Progenitor cell of endocrine pancreas (in vitro differentiated cells): ENCODE data around the gene FURIN. TPM values are rescaled to one million over a fixed set of nuclear protein-coding genes. Genes with fewer than 3 reads are reported as not detected.

Source experiments
- DNase-seq: peaks from one replicate; pipeline ENCODE4 v3.0.0; 2021; ENCODE audit warnings: low spot score; ENCODE audit not compliant: unreplicated experiment
- H3K27ac Mint-ChIP-seq: 2 replicates; pipeline ENCODE4 v1.8.0; 2021; ENCODE audit warnings: mild to moderate bottlenecking, moderate library complexity, mixed read lengths
- H3K27me3 Mint-ChIP-seq: 2 replicates; pipeline ENCODE4 v1.8.0; 2021; ENCODE audit warnings: mixed read lengths
- H3K36me3 Mint-ChIP-seq: 2 replicates; pipeline ENCODE4 v1.8.0; 2022; ENCODE audit warnings: mixed read lengths; ENCODE audit not compliant: insufficient read depth
- H3K4me1 Mint-ChIP-seq: 2 replicates; pipeline ENCODE4 v1.8.0; 2021; ENCODE audit warnings: low read depth, mixed read lengths
- H3K4me3 Mint-ChIP-seq: 2 replicates; pipeline ENCODE4 v1.8.0; 2021; ENCODE audit warnings: low read depth, mild to moderate bottlenecking, moderate library complexity, mixed read lengths
- H3K9me3 Mint-ChIP-seq: 2 replicates; pipeline ENCODE4 v1.8.0; 2021; ENCODE audit warnings: low read depth, mixed read lengths
- CTCF ChIP-seq: fragments of 200-600 bp; sonication (generic); IDR thresholded peaks from one replicate; pipeline ENCODE4 v1.5.0; 2021; ENCODE audit warnings: antibody characterized with exemption, mild to moderate bottlenecking; ENCODE audit not compliant: unreplicated experiment
- long read RNA-seq: library from polyadenylated mRNA; unstranded; transcript quantifications from one replicate; pipeline ENCODE4 v2.0.0, GENCODE V29; 2020
- total RNA-seq: library from RNA; stranded (reverse); gene quantifications from 2 replicates; pipeline ENCODE4 v1.2.1, GENCODE V29; 2021

Gene FURIN
- 64.1 and 64.8 TPM in 2 replicates for total RNA-seq
- long read RNA-seq, partial matches to known transcripts: 1 of 2 reads
- long read RNA-seq, other reads (novel, unspliced or antisense): 1 of 2 reads

- Mint-ChIP-seq H3K4me1 (peaks cover 57% of the 10 kb centered on the region), H3K27ac (peak within 1 kb of the TSS; percentile 88), H3K9me3 (no peaks in the 10 kb centered on the region), H3K36me3 (no peaks in the 10 kb centered on the region), H3K27me3 (peaks cover 7% of the 10 kb centered on the region), H3K4me3 (peak within 1 kb of the TSS; percentile 83)
- no peak for DNase-seq
- no peak for TF ChIP-seq CTCF
Observed at GRCh38 chr15:90868261-90868689, at the start of gene FURIN. FURIN (plus strand) TSS chr15:90868588; CDS start chr15:90875741, 7,153 bp downstream.

- no peak for TF ChIP-seq CTCF
- H3K27ac Mint-ChIP-seq: no peak overlapping the region
Observed at GRCh38 chr15:90819390-90819789, 49.0 kb upstream of the FURIN start.

GRCh38 chr15:90819850-90820249 is 48.5 kb upstream of the FURIN start:
- Mint-ChIP-seq H3K9me3 (peaks cover 3% of the 10 kb centered on the region), H3K36me3 (no peaks in the 10 kb centered on the region), H3K4me3 (no peak overlapping the region), H3K27me3 (peaks cover 5% of the 10 kb centered on the region), H3K4me1 (peaks cover 9% of the 10 kb centered on the region), H3K27ac (no peak overlapping the region)
- no peak for DNase-seq
- TF ChIP-seq CTCF: no peak

More at GRCh38 chr15:90819390-90819789, 49.0 kb upstream of the FURIN start:
- peaks cover 5% of the 10 kb centered on the region for H3K27me3 Mint-ChIP-seq
- H3K9me3 Mint-ChIP-seq: peaks cover 3% of the 10 kb centered on the region
- H3K36me3 Mint-ChIP-seq: no peaks in the 10 kb centered on the region
- no peak for DNase-seq
- H3K4me3 Mint-ChIP-seq: no peak overlapping the region
- peaks cover 6% of the 10 kb centered on the region for H3K4me1 Mint-ChIP-seq

- no peak overlapping the region for H3K27ac Mint-ChIP-seq
- DNase-seq: no peak
- no peak overlapping the region for H3K4me3 Mint-ChIP-seq
- TF ChIP-seq CTCF: no peak
- H3K4me1 Mint-ChIP-seq: peaks cover 10% of the 10 kb centered on the region
- no peaks in the 10 kb centered on the region for H3K36me3 Mint-ChIP-seq
- peaks cover 5% of the 10 kb centered on the region for H3K27me3 Mint-ChIP-seq
- peaks cover 3% of the 10 kb centered on the region for H3K9me3 Mint-ChIP-seq
Observed at GRCh38 chr15:90820481-90820880, 47.9 kb upstream of the FURIN start.

DNA sequence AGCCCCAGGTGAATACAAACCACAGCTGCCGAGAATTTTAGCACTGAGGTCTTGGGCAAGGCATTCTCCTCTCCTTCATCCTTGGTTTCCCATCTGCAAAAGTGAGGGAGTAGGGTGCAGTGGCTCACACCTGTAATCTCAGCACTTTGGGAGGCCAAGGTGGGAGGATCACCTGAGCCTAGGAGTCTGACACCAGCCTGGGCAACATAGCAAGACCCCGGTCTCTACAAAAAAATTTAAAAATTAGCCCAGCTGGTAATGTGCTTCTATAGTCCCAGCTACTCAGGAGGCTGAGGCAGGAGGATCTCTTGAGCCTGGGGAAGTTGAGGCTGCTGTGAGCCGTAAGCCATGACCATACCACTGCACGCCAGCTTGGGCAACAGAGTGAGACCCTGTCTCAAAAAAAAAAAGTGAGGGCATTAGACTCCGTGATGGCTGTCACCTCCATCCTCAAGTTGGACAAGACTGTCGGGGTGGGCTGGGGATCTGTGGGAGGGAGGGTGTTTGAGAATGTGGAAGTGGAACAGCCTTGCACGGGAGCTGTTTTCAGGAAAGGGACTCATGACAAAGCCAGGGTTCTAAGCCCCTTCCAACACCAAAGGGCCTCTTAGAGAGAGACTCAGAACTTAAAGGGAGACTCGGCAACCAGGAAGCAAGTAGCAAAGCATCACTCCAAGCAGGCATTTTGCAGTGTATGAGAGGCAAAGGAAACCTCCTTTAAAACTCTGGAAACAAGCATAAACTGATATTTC is 46.0 kb upstream of the FURIN start:
- Mint-ChIP-seq H3K36me3 (no peaks in the 10 kb centered on the region), H3K27me3 (peaks cover 5% of the 10 kb centered on the region), H3K4me3 (no peak overlapping the region), H3K4me1 (peaks cover 10% of the 10 kb centered on the region), H3K9me3 (peaks cover 7% of the 10 kb centered on the region), H3K27ac (no peak overlapping the region)
- no peak for DNase-seq
- no peak for TF ChIP-seq CTCF
